HG03571 (cell line): ENCODE data around the gene FAM237B.
A peak's percentile ranks its signal among the peaks of the same experiment; 100 is the strongest.

Experiments used
- ATAC-seq: cut with Tn5 transposase; IDR thresholded peaks from one replicate; pipeline ENCODE4 v1.9.1; 2021; ENCODE audit not compliant: unreplicated experiment

Gene FAM237B

GRCh38 chr7:90298145-90299038, 22.7 kb downstream of the FAM237B start:
- ATAC-seq = peak; percentile 74

GRCh38 chr7:90290244-90291113, 30.6 kb downstream of the FAM237B start:
- no peak for ATAC-seq

GRCh38 chr7:90288154-90288553, 33.0 kb downstream of the FAM237B start:
- ATAC-seq = no peak

- no peak for ATAC-seq
Observed at GRCh38 chr7:90276033-90276728, 44.9 kb downstream of the FAM237B start.

GRCh38 chr7:90274161-90274560, 46.9 kb downstream of the FAM237B start:
- no peak for ATAC-seq

- ATAC-seq = no peak
Observed at GRCh38 chr7:90272242-90272641, 48.9 kb downstream of the FAM237B start.

GRCh38 chr7:90271753-90272152, 49.4 kb downstream of the FAM237B start:
- no peak for ATAC-seq

- no peak for ATAC-seq
Observed at GRCh38 chr7:90270431-90271178, 50.5 kb downstream of the FAM237B start.

- ATAC-seq = no peak
Observed at GRCh38 chr7:90269163-90269562, 51.9 kb downstream of the FAM237B start.

- ATAC-seq = no peak
Observed at GRCh38 chr7:90267263-90267858, 53.7 kb downstream of the FAM237B start.

- no peak for ATAC-seq
Observed at GRCh38 chr7:90266808-90267207, 54.3 kb downstream of the FAM237B start.
